Subcutaneous adipose tissue (tissue), 4 donors: ENCODE results near the gene SEMA3C. TPM values are rescaled to one million over a fixed set of nuclear protein-coding genes. Genes with fewer than 3 reads are reported as not detected.

ENCODE experiments used
- total RNA-seq, 4 donors: library from RNA; depleted of rRNA; stranded (reverse); fragments of >200 nt; gene quantifications; one replicate each; pipeline ENCODE4 v1.1.0, GENCODE V29; 2016
- TF ChIP-seq, protein P1 (sequence below): fragments of 450-650 bp; IDR thresholded peaks from one replicate; pipeline ENCODE4 v1.5.1; 2016; ENCODE audit warnings: low read depth, mild to moderate bottlenecking, control low read depth, antibody characterized with exemption, moderate library complexity

SEMA3C gene
- total RNA-seq, 4 donors from 2014 or later = 57.3 to 174 (median 96.9) TPM

DNA sequence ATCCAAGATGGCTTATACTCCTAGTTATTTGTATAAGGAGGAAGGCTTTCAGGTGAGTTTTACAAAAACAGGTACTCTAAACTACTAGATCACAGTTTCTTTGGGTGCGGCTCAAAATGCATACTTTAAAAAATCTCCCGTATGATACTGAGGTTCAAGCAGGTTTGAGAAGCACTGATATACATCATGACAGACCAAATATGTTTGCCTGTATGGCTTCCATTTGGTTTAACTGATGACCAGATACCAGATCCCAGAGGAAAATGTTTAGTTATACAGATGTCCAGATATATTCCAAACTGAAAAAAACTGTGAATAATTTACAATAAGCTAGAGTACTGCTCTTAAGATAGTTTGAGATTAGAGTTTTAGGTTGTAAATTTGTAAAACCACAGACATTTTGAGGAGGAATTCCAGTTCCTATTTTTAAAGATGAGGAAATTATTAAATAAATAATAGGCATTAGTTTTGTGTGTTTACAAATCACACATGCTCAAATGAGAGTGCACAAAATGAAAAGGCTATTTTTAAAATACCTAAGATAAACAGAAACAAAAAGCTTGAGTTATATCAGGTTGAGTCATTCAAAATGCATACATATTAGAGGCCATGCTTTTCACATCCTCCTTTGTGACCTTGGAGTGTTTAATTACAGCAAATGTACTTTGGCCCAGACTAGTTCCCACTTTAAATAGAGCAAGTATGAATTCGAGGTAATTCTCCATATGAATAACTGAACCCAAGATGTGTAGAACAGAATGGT, 60.5 kb downstream of the SEMA3C start:
- TF ChIP-seq, protein P1, sequence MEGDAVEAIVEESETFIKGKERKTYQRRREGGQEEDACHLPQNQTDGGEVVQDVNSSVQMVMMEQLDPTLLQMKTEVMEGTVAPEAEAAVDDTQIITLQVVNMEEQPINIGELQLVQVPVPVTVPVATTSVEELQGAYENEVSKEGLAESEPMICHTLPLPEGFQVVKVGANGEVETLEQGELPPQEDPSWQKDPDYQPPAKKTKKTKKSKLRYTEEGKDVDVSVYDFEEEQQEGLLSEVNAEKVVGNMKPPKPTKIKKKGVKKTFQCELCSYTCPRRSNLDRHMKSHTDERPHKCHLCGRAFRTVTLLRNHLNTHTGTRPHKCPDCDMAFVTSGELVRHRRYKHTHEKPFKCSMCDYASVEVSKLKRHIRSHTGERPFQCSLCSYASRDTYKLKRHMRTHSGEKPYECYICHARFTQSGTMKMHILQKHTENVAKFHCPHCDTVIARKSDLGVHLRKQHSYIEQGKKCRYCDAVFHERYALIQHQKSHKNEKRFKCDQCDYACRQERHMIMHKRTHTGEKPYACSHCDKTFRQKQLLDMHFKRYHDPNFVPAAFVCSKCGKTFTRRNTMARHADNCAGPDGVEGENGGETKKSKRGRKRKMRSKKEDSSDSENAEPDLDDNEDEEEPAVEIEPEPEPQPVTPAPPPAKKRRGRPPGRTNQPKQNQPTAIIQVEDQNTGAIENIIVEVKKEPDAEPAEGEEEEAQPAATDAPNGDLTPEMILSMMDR = no peak

GRCh38 chr7:80856769-80857168, 62.1 kb downstream of the SEMA3C start:
- TF ChIP-seq, protein P1 = no peak

DNA sequence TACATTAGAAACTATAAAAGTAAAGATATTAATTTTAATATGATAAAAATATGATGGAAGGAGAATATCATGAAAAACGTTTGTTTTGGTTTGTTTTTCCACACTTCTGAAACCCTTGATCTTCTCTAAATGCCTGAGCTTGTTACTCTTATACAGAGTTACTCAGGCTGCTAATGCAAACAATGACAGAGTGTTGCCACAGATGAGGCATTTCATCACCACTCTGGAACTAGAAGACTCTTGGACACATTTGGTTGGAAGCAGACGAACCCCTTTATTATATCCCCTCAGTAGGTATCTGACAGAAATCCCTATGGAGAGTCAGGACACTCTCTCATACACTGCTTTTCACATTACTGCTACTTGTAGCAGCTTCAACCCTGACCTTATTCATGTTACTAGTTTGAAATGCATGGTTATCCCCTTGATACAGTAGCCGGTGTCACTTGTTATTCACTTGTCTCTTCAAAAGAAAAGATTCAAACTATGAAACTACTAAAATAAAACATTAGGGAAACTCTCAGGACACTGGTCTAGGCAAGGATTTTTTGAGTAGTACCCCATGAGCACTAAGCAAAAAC, 66.9 kb downstream of the SEMA3C start:
- TF ChIP-seq, protein P1 = no peak

DNA sequence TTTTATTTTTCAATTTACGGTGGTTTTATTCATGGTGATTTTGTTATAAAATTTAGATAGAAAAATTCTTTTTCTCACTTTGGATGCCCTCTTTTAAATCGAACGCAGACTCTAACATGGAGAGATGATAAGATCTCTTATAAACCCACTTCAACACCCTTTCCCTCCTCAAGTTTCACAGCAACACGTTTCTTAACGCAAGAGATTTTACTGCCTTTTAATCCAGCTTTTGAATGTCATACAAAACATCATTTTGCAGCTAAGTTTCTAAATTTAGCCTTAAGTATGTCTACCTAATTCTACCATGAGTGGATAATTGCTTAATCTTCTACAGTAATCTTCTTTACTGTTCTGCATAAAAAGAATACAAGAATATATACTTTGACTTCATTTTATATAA, 70.0 kb downstream of the SEMA3C start:
- TF ChIP-seq, protein P1 = no peak

DNA sequence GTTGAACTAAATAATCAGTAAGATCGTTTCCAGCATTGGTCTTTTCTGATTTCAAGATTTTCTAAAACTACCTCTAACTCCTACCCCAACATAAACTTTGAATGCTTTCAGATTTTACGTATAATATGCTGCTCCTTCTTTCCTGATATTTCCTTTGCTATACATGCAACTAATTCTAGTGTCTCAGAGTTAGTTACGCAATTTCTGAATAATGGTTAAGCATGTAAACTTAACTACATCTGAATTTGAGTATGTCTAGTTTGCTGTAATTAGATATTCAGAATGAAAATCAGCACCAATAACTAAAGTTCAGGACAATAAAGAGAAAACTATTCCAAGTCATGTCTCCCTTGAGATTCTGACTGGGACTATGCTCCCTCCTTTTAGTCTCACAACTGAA, 71.0 kb downstream of the SEMA3C start:
- TF ChIP-seq, protein P1 = no peak

DNA sequence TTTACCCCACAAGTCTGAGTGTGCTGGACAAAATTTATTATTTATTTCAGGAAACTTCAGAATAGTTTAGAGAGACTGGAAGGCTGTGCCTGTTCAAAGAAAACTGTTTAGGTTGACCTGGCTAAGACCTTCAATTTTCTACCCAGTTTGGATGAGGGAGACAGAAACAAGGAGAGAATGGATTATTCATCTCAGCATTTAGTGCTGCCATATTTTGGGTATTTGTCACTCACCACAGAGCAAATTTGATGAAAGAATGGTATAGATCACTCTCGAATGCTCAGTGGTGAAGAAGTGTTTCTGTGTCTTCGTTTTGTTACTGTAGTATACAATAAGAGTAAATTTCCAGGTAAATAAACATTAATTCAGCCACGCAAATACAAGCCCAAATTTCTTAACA, 71.8 kb downstream of the SEMA3C start:
- TF ChIP-seq, protein P1 = no peak

DNA sequence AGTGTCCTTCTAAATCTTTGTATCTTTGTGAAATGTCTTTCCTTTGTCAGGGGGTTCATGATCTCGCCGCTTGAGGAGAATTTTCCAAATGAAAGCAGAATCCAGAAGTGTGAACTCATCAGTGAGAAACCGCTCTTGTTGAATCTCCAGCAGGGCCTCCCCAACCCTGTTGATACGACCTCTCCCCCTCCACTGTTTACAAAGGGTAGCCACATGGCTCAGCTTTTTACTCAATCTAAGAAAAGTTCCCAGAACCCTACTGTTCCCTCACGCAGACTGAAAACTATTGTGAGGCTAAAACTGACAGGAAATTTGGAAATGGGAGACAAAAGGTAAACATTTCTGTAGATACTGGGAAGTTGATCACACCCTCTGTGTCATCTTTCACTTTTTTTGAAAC, 73.9 kb downstream of the SEMA3C start:
- TF ChIP-seq, protein P1 = no peak
